Mucosa of rectum (tissue), 2 donors: Measurements from ENCODE around the gene THAP9.
"Not testable (repeated sequence)": the region's sequence is repeated elsewhere in the genome, so short reads cannot be mapped to it uniquely, and the experiment has no call there.

Experiments used
- H3K27ac ChIP-seq, 2 donors: one replicate each; pipeline ENCODE4 v1.7.0; 2013; ENCODE audit warnings: inconsistent platforms in 2 of 2, low read depth in 2 of 2, low read length in 2 of 2
- H3K27me3 ChIP-seq, 2 donors: one replicate each; pipeline ENCODE4 v1.7.0; 2013; ENCODE audit warnings: low read length in 2 of 2; ENCODE audit not compliant: control insufficient read depth in 2 of 2, insufficient read depth in 2 of 2
- H3K36me3 ChIP-seq, 2 donors: one replicate each; pipeline ENCODE4 v1.7.0; 2013; ENCODE audit warnings: low read length in 2 of 2; ENCODE audit not compliant: control insufficient read depth in 2 of 2, insufficient read depth in 2 of 2
- H3K4me1 ChIP-seq, 2 donors: one replicate each; pipeline ENCODE4 v1.7.0; 2013; ENCODE audit warnings: low read length in 2 of 2, mild to moderate bottlenecking in 1 of 2; ENCODE audit not compliant: control insufficient read depth in 2 of 2, insufficient read depth in 2 of 2
- H3K4me3 ChIP-seq, 2 donors: one replicate each; pipeline ENCODE4 v1.7.0; 2013; ENCODE audit warnings: low read length in 2 of 2
- H3K9ac ChIP-seq, 2 donors: one replicate each; pipeline ENCODE4 v1.7.0; 2013; ENCODE audit warnings: low read length in 2 of 2, low read depth in 1 of 2, mild to moderate bottlenecking in 1 of 2
- H3K9me3 ChIP-seq, 2 donors: one replicate each; pipeline ENCODE4 v1.7.0; 2013; ENCODE audit warnings: low read length in 2 of 2; ENCODE audit not compliant: control insufficient read depth in 2 of 2
- donor health status: healthy.
- donor health status: Normal muscosa, but diverticular disease.

THAP9 gene

GRCh38 chr4:82900411-82901182 lies at the start of gene THAP9:
THAP9 (plus strand) TSS chr4:82900735; CDS start chr4:82900803, 68 bp downstream.
- Histone ChIP-seq H3K27ac (peak within 1 kb of the TSS; percentile 100), H3K4me1 (peaks cover 0 to 19% of the 10 kb centered on the region in 2 donors), H3K36me3 (peaks cover 2 to 10% of the 10 kb centered on the region in 2 donors), H3K27me3 (no peaks in the 10 kb centered on the region), H3K4me3 (peak within 1 kb of the TSS; percentile 99), H3K9ac (peak within 1 kb of the TSS; percentile 93 to 99), H3K9me3 (no peaks in the 10 kb centered on the region)

- no peaks in the 10 kb centered on the region for H3K27me3 ChIP-seq
- H3K9ac ChIP-seq, result no peak overlapping the region
- H3K9me3 ChIP-seq, result no peaks in the 10 kb centered on the region
- no peaks in the 10 kb centered on the region for H3K4me1 ChIP-seq
- H3K27ac ChIP-seq, result no peak overlapping the region
- peaks cover 67 to 80% of the 10 kb centered on the region in 2 donors for H3K36me3 ChIP-seq
- H3K4me3 ChIP-seq, result no peak overlapping the region
These were observed 49.2 kb upstream of the THAP9 start for GRCh38 chr4:82851318-82851717.

- H3K9me3 ChIP-seq, result no peaks in the 10 kb centered on the region
- no peak overlapping the region for H3K4me3 ChIP-seq
- no peaks in the 10 kb centered on the region for H3K27me3 ChIP-seq
- H3K36me3 ChIP-seq, result peaks cover 66 to 80% of the 10 kb centered on the region in 2 donors
- no peak overlapping the region for H3K9ac ChIP-seq
- H3K4me1 ChIP-seq, result no peaks in the 10 kb centered on the region
- H3K27ac ChIP-seq, result no peak overlapping the region
These were observed 48.4 kb upstream of the THAP9 start for GRCh38 chr4:82851885-82852750.

- no peaks in the 10 kb centered on the region for H3K27me3 ChIP-seq
- H3K4me1 ChIP-seq, result no peaks in the 10 kb centered on the region
- peaks cover 65 to 79% of the 10 kb centered on the region in 2 donors for H3K36me3 ChIP-seq
- H3K9ac ChIP-seq, result no peak overlapping the region
- no peaks in the 10 kb centered on the region for H3K9me3 ChIP-seq
- H3K4me3 ChIP-seq, result no peak overlapping the region
- H3K27ac ChIP-seq, result no peak overlapping the region
These were observed 47.7 kb upstream of the THAP9 start for GRCh38 chr4:82852751-82853285.

GRCh38 chr4:82860487-82860886 lies 40.0 kb upstream of the THAP9 start:
- H3K9ac ChIP-seq, result not testable (repeated sequence)
- H3K36me3 ChIP-seq, result peaks cover 47 to 55% of the 10 kb centered on the region in 2 donors

GRCh38 chr4:82861529-82861928 lies 39.0 kb upstream of the THAP9 start:
- H3K27me3 ChIP-seq, result no peaks in the 10 kb centered on the region
- no peak overlapping the region for H3K27ac ChIP-seq
- no peaks in the 10 kb centered on the region for H3K4me1 ChIP-seq
- peaks cover 55 to 57% of the 10 kb centered on the region in 2 donors for H3K36me3 ChIP-seq
- H3K9me3 ChIP-seq, result no peaks in the 10 kb centered on the region
- H3K9ac ChIP-seq, result no peak overlapping the region
- no peak overlapping the region for H3K4me3 ChIP-seq

More at GRCh38 chr4:82860487-82860886, 40.0 kb upstream of the THAP9 start:
- H3K27me3 ChIP-seq, H3K4me3 ChIP-seq, H3K4me1 ChIP-seq, H3K9me3 ChIP-seq, H3K27ac ChIP-seq: not testable (repeated sequence)

GRCh38 chr4:82864336-82864979 lies 36.1 kb upstream of the THAP9 start:
- Histone ChIP-seq H3K27ac (no peak overlapping the region), H3K27me3 (no peaks in the 10 kb centered on the region), H3K36me3 (peaks cover 47 to 68% of the 10 kb centered on the region in 2 donors), H3K9ac (no peak overlapping the region), H3K4me1 (no peaks in the 10 kb centered on the region), H3K9me3 (no peaks in the 10 kb centered on the region), H3K4me3 (no peak overlapping the region)

GRCh38 chr4:82865592-82865991 lies 34.9 kb upstream of the THAP9 start:
- Histone ChIP-seq H3K27me3 (no peaks in the 10 kb centered on the region), H3K4me1 (no peaks in the 10 kb centered on the region), H3K4me3 (no peak overlapping the region), H3K9ac (no peak overlapping the region), H3K9me3 (no peaks in the 10 kb centered on the region), H3K36me3 (peaks cover 50 to 79% of the 10 kb centered on the region in 2 donors), H3K27ac (no peak overlapping the region)

- not testable (repeated sequence) for H3K27ac ChIP-seq, H3K4me3 ChIP-seq, H3K27me3 ChIP-seq, H3K4me1 ChIP-seq, H3K9ac ChIP-seq, H3K9me3 ChIP-seq
- peaks cover 54 to 84% of the 10 kb centered on the region in 2 donors for H3K36me3 ChIP-seq
These were observed 34.5 kb upstream of the THAP9 start for GRCh38 chr4:82866033-82866432.
